T-cell (primary cell): Measurements from ENCODE around the gene JUNB. TPM values are rescaled to one million over a fixed set of nuclear protein-coding genes. Genes with fewer than 3 reads are reported as not detected.
"Not testable (repeated sequence)": the region's sequence is repeated elsewhere in the genome, so short reads cannot be mapped to it uniquely, and the experiment has no call there.

Experiments used
- ATAC-seq, 4 experiments: fragments of 200-7000 bp in 3 of 4; fragments of 150-1000 bp in 1 of 4; cut with Tn5 transposase; replicated peaks in 1 of 4; 1 replicate in 3 of 4; 2 replicates in 1 of 4; pipeline ENCODE4 v1.10.0; 2021; ENCODE audit warnings: moderate library complexity in 3 of 4, mild to moderate bottlenecking in 2 of 4, moderate number of reproducible peaks in 1 of 4
- CTCF ChIA-PET, 2 donors: fragments of 300-600 bp; sonication (Branson Sonifier 250); formaldehyde crosslinking; loops; one replicate each; lab custom pipeline; 2022; ENCODE audit warnings: antibody characterized with exemption in 2 of 2; lab: Charles Lee
- POLR2A ChIA-PET, 2 donors: fragments of 300-600 bp; sonication (Branson Sonifier 250); formaldehyde crosslinking; loops; one replicate each; lab custom pipeline; 2022; ENCODE audit warnings: antibody characterized with exemption in 2 of 2; lab: Charles Lee
- DNase-seq, 35 experiments: peaks; one replicate each; pipeline versions ENCODE4 v3.0.0 to v3.0.0-alpha.2; 2013 to 2023
- H3K27ac ChIP-seq: one replicate; pipeline ENCODE4 v1.5.1; 2013; ENCODE audit warnings: low read length
- H3K27me3 ChIP-seq, 2 experiments: replicated peaks in 1 of 2; 1 replicate in 1 of 2; 2 replicates in 1 of 2; pipeline versions ENCODE4 v1.6.1 to v1.7.0; 2013; ENCODE audit warnings: low read length in 1 of 2, mixed read lengths in 1 of 2; ENCODE audit not compliant: control insufficient read depth in 2 of 2, insufficient read depth in 2 of 2; ENCODE audit errors: extremely low read depth in 1 of 2
- H3K36me3 ChIP-seq, 2 donors: 1 replicate in 1 of 2; 2 replicates in 1 of 2; pipeline versions ENCODE4 v1.6.1 to v1.7.0; 2013; ENCODE audit warnings: low read length in 1 of 2; ENCODE audit not compliant: control insufficient read depth in 2 of 2, insufficient read depth in 1 of 2; ENCODE audit errors: extremely low read depth in 1 of 2
- H3K4me1 ChIP-seq, 2 experiments: 1 replicate in 1 of 2; 2 replicates in 1 of 2; pipeline versions ENCODE4 v1.6.1 to v1.7.0; 2013; ENCODE audit warnings: low read length in 2 of 2, mixed read lengths in 1 of 2; ENCODE audit not compliant: insufficient read depth in 2 of 2, control insufficient read depth in 1 of 2; ENCODE audit errors: extremely low read depth in 1 of 2
- H3K4me3 ChIP-seq, 2 donors: 1 replicate in 1 of 2; 2 replicates in 1 of 2; pipeline versions ENCODE4 v1.5.1 to v1.7.0; 2013; ENCODE audit warnings: mild to moderate bottlenecking in 2 of 2, low read length in 1 of 2, moderate library complexity in 1 of 2; ENCODE audit not compliant: control insufficient read depth in 1 of 2; ENCODE audit errors: extremely low read depth in 1 of 2
- H3K9me3 ChIP-seq: 2 replicates; pipeline ENCODE4 v1.7.0; 2013
- H3K27ac Mint-ChIP-seq, 2 donors: one replicate each; pipeline ENCODE4 v1.8.0; 2020 to 2021; ENCODE audit warnings: mild to moderate bottlenecking in 2 of 2, mixed read lengths in 2 of 2
- H3K27me3 Mint-ChIP-seq, 2 donors: one replicate each; pipeline ENCODE4 v1.8.0; 2021 to 2022; ENCODE audit warnings: mixed read lengths in 2 of 2
- H3K36me3 Mint-ChIP-seq: one replicate; pipeline ENCODE4 v1.8.0; 2021; ENCODE audit warnings: mixed read lengths
- H3K4me1 Mint-ChIP-seq, 3 donors: one replicate each; pipeline ENCODE4 v1.8.0; 2020 to 2022; ENCODE audit warnings: mixed read lengths in 3 of 3, mild to moderate bottlenecking in 1 of 3
- H3K4me3 Mint-ChIP-seq, 3 donors: one replicate each; pipeline ENCODE4 v1.8.0; 2020 to 2022; ENCODE audit warnings: mild to moderate bottlenecking in 3 of 3, mixed read lengths in 3 of 3, moderate library complexity in 3 of 3
- H3K9me3 Mint-ChIP-seq, 3 donors: one replicate each; pipeline ENCODE4 v1.8.0; 2020 to 2022; ENCODE audit warnings: mixed read lengths in 3 of 3
- WGBS: methylation state at CpG from one replicate; pipeline ENCODE4 v1.1.5; 2013; ENCODE audit warnings: missing lambda C conversion rate; ENCODE audit not compliant: insufficient coverage; 5-methylcytosine and 5-hydroxymethylcytosine counted together
- total RNA-seq, 35 experiments: library from RNA in 6 of 35; stranded (reverse) in 6 of 35; fragments of 120-200 nt in 1 of 35; gene quantifications; one replicate each; pipeline versions ENCODE4 v1.2.1 to v1.2.4 and lab custom pipeline; 2013 to 2026

JUNB gene
- total RNA-seq, 5 donors from 2014 or later (not counting 1 experiment from before 2014, with no cell fraction given): 117 to 2,289 (median 138) TPM

DNA sequence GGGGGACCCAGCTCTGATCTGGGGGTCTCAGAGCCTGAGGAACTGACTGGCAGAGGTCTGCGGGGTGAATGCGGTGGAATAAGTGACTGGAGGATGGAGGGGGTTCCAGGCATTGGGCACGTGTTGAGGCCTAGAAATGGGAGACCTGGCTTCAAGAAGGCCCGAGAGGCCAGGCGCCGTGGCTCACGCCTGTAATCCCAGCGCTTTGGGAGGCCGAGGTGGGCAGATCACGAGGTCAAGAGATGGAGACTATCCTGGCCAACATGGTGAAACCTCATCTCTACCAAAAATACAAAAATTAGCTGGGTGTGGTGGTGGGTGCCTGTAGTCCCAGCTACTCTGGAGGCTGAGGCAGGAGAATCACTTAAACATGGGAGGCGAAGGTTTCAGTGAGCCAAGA is 26.5 kb downstream of the JUNB start:
- DNase-seq, H3K4me1 Mint-ChIP-seq, H3K9me3 Mint-ChIP-seq, H3K27ac Mint-ChIP-seq, H3K36me3 ChIP-seq, POLR2A ChIA-PET, H3K9me3 ChIP-seq, ATAC-seq, H3K4me3 Mint-ChIP-seq, H3K4me1 ChIP-seq, H3K27me3 ChIP-seq, H3K27ac ChIP-seq, H3K4me3 ChIP-seq, H3K27me3 Mint-ChIP-seq: not testable (repeated sequence)
- peaks cover 17% of the 10 kb centered on the region for H3K36me3 Mint-ChIP-seq
- 96% methylated on average over 4 of the region's 11 CpGs for WGBS
- CTCF ChIA-PET: interaction anchor here in 1 of 2 donors (0.5 to 0.8 kb wide), 3 partner anchors 29 to 144 kb away, joined by 7 to 9 read pairs (median 7); no protein-coding TSS in a partner anchor

DNA sequence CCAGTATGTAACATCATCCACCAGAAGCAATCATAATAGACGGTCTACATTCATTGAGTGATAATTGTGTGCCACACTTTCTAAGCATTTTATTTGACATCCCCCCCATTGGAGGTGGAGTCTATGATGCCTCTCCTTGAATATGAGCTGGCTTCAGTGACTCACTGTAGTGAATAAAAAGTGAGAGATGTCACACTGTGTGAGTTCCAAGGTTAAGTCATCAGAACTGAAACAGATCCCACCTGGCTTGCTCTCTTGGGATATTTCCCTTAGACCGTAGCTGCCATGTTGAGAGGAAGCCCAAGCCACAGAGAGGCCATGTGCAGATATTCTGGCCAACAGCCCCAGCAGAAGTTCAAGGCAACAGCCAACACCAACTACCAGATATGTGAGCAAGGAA is 30.5 kb downstream of the JUNB start:
- POLR2A ChIA-PET: no interaction called here

DNA sequence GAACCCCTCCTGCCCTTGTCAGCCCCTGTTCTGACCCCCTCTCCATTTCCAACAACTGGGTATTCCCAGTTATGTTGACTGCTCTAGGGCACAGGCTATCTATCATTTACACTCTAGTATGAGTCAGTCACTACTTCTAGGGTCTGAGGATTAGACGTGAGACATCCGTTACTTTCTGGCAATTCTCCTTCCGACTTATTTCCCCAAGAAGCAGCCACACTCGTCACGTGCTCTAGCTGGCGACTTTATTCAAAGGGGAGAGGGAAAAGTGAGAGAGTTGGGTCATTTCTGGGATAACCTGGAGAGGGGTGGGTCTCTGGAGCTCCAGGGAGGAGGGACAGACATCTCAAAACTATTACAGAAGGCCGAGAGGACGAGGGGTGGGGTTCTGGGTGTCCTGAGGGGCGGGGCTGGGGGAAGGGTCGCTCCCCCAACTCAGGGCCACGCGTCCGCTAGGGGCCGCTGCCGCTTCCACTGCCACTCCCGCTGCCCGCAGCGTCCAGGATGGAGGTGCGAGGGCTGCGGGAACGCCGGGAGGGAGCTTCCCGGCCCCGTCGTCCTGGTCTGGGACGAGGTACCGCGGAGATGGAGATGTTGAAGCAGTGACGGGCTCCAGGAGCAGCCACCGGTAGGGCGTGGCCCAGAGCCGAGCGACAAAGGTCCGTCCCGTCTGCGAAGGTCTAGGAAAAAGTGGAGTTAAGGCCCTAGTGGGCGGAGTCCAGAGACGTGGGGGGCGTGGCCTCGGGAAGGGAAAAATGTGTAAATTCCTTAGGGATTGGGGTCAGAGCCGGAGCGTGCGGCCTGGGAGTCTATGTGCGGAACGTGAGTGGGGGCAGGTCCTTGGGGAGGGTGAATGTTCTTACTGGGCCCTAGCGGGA is 34.2 kb downstream of the JUNB start:
- Mint-ChIP-seq H3K27me3 (peaks cover 39 to 63% of the 10 kb centered on the region in 2 donors), H3K9me3 (peaks cover 3 to 6% (median 4%) of the 10 kb centered on the region in 3 donors), H3K36me3 (peaks cover 3% of the 10 kb centered on the region), H3K4me3 (peak overlapping the region in 2 of 3 donors; percentile 13 to 42), H3K4me1 (peaks cover 7 to 9% (median 7%) of the 10 kb centered on the region in 3 donors), H3K27ac (no peak overlapping the region)
- POLR2A ChIA-PET: no interaction called here
- CTCF ChIA-PET: interaction anchor here in 1 of 2 donors (0.6 to 0.9 kb wide), 2 partner anchors 22 to 27 kb away, joined by 7 to 12 read pairs; no protein-coding TSS in a partner anchor
- peak in 1 of 4 experiments; percentile 53 for ATAC-seq
- H3K36me3 ChIP-seq: no peaks in the 10 kb centered on the region
- no peaks in the 10 kb centered on the region for H3K9me3 ChIP-seq
- H3K27me3 ChIP-seq: peaks cover 2 to 68% of the 10 kb centered on the region in 2 experiments
- peaks cover 0 to 13% of the 10 kb centered on the region in 2 experiments for H3K4me1 ChIP-seq
- 12% methylated on average over 33 of the region's 46 CpGs for WGBS
- H3K27ac ChIP-seq: no peak overlapping the region
- peak overlapping the region in 1 of 2 donors; percentile 18 for H3K4me3 ChIP-seq
- DNase-seq: peak in 2 of 35 experiments; percentile 17 to 27

More for the DNA sequence above, 30.5 kb downstream of the JUNB start:
- no peak for DNase-seq
- Histone ChIP-seq H3K4me1 (peaks cover 0 to 8% of the 10 kb centered on the region in 2 experiments), H3K27me3 (peaks cover 2 to 31% of the 10 kb centered on the region in 2 experiments), H3K9me3 (no peaks in the 10 kb centered on the region), H3K27ac (no peak overlapping the region), H3K4me3 (no peak overlapping the region), H3K36me3 (no peaks in the 10 kb centered on the region)
- H3K27me3 Mint-ChIP-seq: peaks cover 20 to 26% of the 10 kb centered on the region in 2 donors
- H3K4me1 Mint-ChIP-seq: peaks cover 7 to 9% (median 7%) of the 10 kb centered on the region in 3 donors
- CTCF ChIA-PET: interaction anchor here in 1 of 2 donors (0.7 kb wide), 1 partner anchor 407 kb away, joined by 4 read pairs; no protein-coding TSS in a partner anchor
- no peak for ATAC-seq
- no peak overlapping the region for H3K4me3 Mint-ChIP-seq
- H3K27ac Mint-ChIP-seq: no peak overlapping the region
- H3K36me3 Mint-ChIP-seq: peaks cover 6% of the 10 kb centered on the region
- peaks cover 3 to 6% (median 4%) of the 10 kb centered on the region in 3 donors for H3K9me3 Mint-ChIP-seq
- WGBS: 50% methylated on average over 1 of the region's 2 CpGs

DNA sequence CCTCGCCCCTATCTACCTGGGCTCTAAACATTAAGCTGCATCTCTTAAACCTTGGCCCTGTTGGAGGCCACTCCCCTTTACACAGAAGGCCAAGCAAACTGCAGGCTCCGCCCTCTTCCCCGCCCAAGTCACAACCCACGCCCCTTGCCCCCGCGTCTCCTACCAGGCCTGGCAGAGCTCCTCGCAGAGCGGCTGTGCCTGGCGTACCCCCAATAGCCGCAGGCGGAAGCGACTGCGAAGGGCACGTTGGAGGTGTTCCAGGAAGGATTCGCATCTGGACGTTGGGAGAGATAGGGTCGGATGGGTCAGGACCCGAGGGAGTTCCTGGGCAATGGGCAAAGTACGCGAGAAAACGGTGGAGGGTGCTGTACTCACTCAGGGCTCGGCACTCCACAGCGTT is 37.2 kb downstream of the JUNB start:
- WGBS: 14% methylated on average over 23 of the region's 23 CpGs
- Histone ChIP-seq H3K4me3 (no peak overlapping the region), H3K36me3 (no peaks in the 10 kb centered on the region), H3K9me3 (no peaks in the 10 kb centered on the region), H3K27ac (no peak overlapping the region), H3K27me3 (peaks cover 13 to 98% of the 10 kb centered on the region in 2 experiments), H3K4me1 (peaks cover 4 to 27% of the 10 kb centered on the region in 2 experiments)
- H3K27ac Mint-ChIP-seq: no peak overlapping the region
- ChIA-PET CTCF (no interaction called here), POLR2A (no interaction called here)
- H3K4me1 Mint-ChIP-seq: peaks cover 17 to 23% (median 19%) of the 10 kb centered on the region in 3 donors
- no peaks in the 10 kb centered on the region for H3K36me3 Mint-ChIP-seq
- H3K4me3 Mint-ChIP-seq: no peak overlapping the region
- H3K9me3 Mint-ChIP-seq: peaks cover 0 to 11% (median 0%) of the 10 kb centered on the region in 3 donors
- peaks cover 63 to 84% of the 10 kb centered on the region in 2 donors for H3K27me3 Mint-ChIP-seq
- DNase-seq (peak in 1 of 35 experiments; percentile 6), ATAC-seq (no peak)

DNA sequence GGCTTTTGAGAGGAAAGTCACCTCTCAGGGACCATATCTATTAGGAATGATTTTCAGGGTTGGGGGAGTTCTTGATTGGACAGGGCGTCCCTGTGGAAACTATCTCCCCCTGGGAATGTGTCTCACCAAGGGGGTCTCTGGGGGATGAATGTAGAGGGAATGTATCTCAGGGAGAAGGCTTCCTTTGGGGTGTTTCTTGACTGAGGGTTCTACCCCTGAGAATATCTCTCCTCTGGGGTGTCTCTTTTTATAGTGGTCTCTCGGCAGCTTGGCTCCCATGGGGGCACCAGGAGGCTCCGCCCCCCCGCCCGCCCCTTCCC is 42.1 kb downstream of the JUNB start:
- Histone ChIP-seq H3K27me3 (peaks cover 26 to 94% of the 10 kb centered on the region in 2 experiments), H3K4me3 (no peak overlapping the region), H3K27ac (no peak overlapping the region), H3K9me3 (no peaks in the 10 kb centered on the region), H3K36me3 (no peaks in the 10 kb centered on the region), H3K4me1 (peaks cover 4 to 40% of the 10 kb centered on the region in 2 experiments)
- CTCF ChIA-PET: no interaction called here
- Mint-ChIP-seq H3K27me3 (peaks cover 69 to 80% of the 10 kb centered on the region in 2 donors), H3K4me1 (peaks cover 20 to 31% (median 27%) of the 10 kb centered on the region in 3 donors), H3K27ac (peak overlapping the region in 1 of 2 donors; percentile 57), H3K4me3 (peak overlapping the region in 2 of 3 donors; percentile 37 to 64), H3K9me3 (peaks cover 0 to 11% (median 0%) of the 10 kb centered on the region in 3 donors), H3K36me3 (no peaks in the 10 kb centered on the region)
- POLR2A ChIA-PET: no interaction called here
- DNase-seq: no peak
- no peak for ATAC-seq
- whole genome bisulfite sequencing: no CpG with 5 or more reads among the region's 5 CpGs
